ENCODE data around the gene RAB3IL1. TPM values are rescaled to one million over a fixed set of nuclear protein-coding genes. Genes with fewer than 3 reads are reported as not detected.

RAB3IL1 gene
- total and polyA plus RNA-seq, 8 donors, result 0.58 to 13.3 (median 10.1) TPM; not detected in 1

GRCh38 chr11:61951484-61952135 lies 34.2 kb upstream of the RAB3IL1 start:
- H3K27me3 ChIP-seq, result peaks cover 0 to 19% (median 12%) of the 10 kb centered on the region in 3 donors
- peaks cover 21 to 49% (median 33%) of the 10 kb centered on the region in 4 donors for H3K4me1 ChIP-seq
- H3K9me3 ChIP-seq, result no peaks in the 10 kb centered on the region
- no peak overlapping the region for H3K27ac ChIP-seq
- H3K4me3 ChIP-seq, result no peak overlapping the region
- TF ChIP-seq CTCF (IDR thresholded peaks at IDR 0.05) (no peak), POLR2A (IDR thresholded peaks at IDR 0.05) (no peak)
- H3K36me3 ChIP-seq, result no peaks in the 10 kb centered on the region
- DNase-seq, result no peak
- intact Hi-C loops (cut with DNase I; ENCODE audit: low total_unique reads), result loop anchor here (10.0 kb wide), 2 partner anchors 113 to 137 kb away; partner anchors contain the start of gene FADS1
- WGBS, 5 donors, result 90 to 95% (median 94%) methylated on average over 11 of the region's 11 CpGs

GRCh38 chr11:61950035-61950547 lies 32.7 kb upstream of the RAB3IL1 start, which contains the start of gene BEST1:
TSS of gene BEST1 (plus strand) at chr11:61950351. CDS start at chr11:61951807, 1,456 bp downstream.
- no peak for DNase-seq
- TF ChIP-seq CTCF (IDR thresholded peaks at IDR 0.05), result no peak
- TF ChIP-seq POLR2AphosphoS5 (IDR thresholded peaks at IDR 0.05), result no peak
- no peak for TF ChIP-seq POLR2A (IDR thresholded peaks at IDR 0.05)
- TF ChIP-seq EP300 (IDR thresholded peaks at IDR 0.05), result no peak
- H3K4me1 ChIP-seq, result peaks cover 11 to 37% (median 22%) of the 10 kb centered on the region in 4 donors
- peaks cover 0 to 9% (median 5%) of the 10 kb centered on the region in 3 donors for H3K27me3 ChIP-seq
- peak within 1 kb of the TSS in 4 of 5 donors; percentile 20 to 61 (median 56) for H3K27ac ChIP-seq
- H3K9me3 ChIP-seq, result no peaks in the 10 kb centered on the region
- no peaks in the 10 kb centered on the region for H3K36me3 ChIP-seq
- WGBS, 5 donors, result 83 to 92% (median 86%) methylated on average over 8 of the region's 8 CpGs
- H3K4me3 ChIP-seq, result no peak within 1 kb of the TSS
- intact Hi-C loops (cut with DNase I; ENCODE audit: low total_unique reads), result loop anchor here (10.0 kb wide), 2 partner anchors 115 to 135 kb away; partner anchors contain the start of gene FADS1

- peaks cover 0 to 4% (median 0%) of the 10 kb centered on the region in 3 donors for H3K27me3 ChIP-seq
- peak overlapping the region in 4 of 5 donors; percentile 20 to 61 (median 56) for H3K27ac ChIP-seq
- peaks cover 8 to 30% (median 16%) of the 10 kb centered on the region in 4 donors for H3K4me1 ChIP-seq
- H3K4me3 ChIP-seq, result no peak overlapping the region
- WGBS, 5 donors, result 42 to 54% (median 49%) methylated on average over 9 of the region's 9 CpGs
- no peak for TF ChIP-seq POLR2A (IDR thresholded peaks at IDR 0.05)
- TF ChIP-seq EP300 (IDR thresholded peaks at IDR 0.05), result no peak
- no peak for TF ChIP-seq CTCF (IDR thresholded peaks at IDR 0.05)
- TF ChIP-seq POLR2AphosphoS5 (IDR thresholded peaks at IDR 0.05), result no peak
- peak in 1 of 2 donors; percentile 92 for DNase-seq
- no peaks in the 10 kb centered on the region for H3K36me3 ChIP-seq
- no peaks in the 10 kb centered on the region for H3K9me3 ChIP-seq
- intact Hi-C loops (cut with DNase I; ENCODE audit: low total_unique reads), result loop anchor here (5.0 to 10.0 kb wide), 3 partner anchors 47 to 135 kb away; partner anchors contain the start of gene FADS1
Observed at GRCh38 chr11:61949169-61950034, 32.0 kb upstream of the RAB3IL1 start.

- intact Hi-C loops (cut with DNase I; ENCODE audit: low total_unique reads), result loop anchor here (5.0 kb wide), 1 partner anchor 46 kb away; no protein-coding TSS in a partner anchor
- Histone ChIP-seq H3K4me1 (peaks cover 7 to 29% (median 15%) of the 10 kb centered on the region in 4 donors), H3K36me3 (no peaks in the 10 kb centered on the region), H3K4me3 (no peak overlapping the region), H3K27ac (no peak overlapping the region), H3K27me3 (peaks cover 0 to 4% (median 0%) of the 10 kb centered on the region in 3 donors), H3K9me3 (no peaks in the 10 kb centered on the region)
- no peak for DNase-seq
- TF ChIP-seq EP300 (IDR thresholded peaks at IDR 0.05) (no peak), POLR2AphosphoS5 (IDR thresholded peaks at IDR 0.05) (no peak), CTCF (IDR thresholded peaks at IDR 0.05) (no peak)
- 56 to 77% (median 64%) methylated on average over 7 of the region's 7 CpGs for WGBS, 5 donors
Observed at GRCh38 chr11:61948505-61948904, 31.1 kb upstream of the RAB3IL1 start.

Measured in stomach (tissue), 9 donors.